Spleen (tissue), 11 donors: ENCODE measurements around the gene HPS4. TPM values are rescaled to one million over a fixed set of nuclear protein-coding genes. Genes with fewer than 3 reads are reported as not detected.

ENCODE experiments used
- DNase-seq: peaks from one replicate; pipeline ENCODE4 v3.0.0-alpha.2; 2020
- H3K27ac ChIP-seq, 8 donors: fragments of 200-600 bp; sonication (generic) in 7 of 8; 1 replicate in 4 of 8; 2 replicates in 4 of 8; pipeline versions ENCODE4 v1.5.0 to v1.8.0; 2016 to 2021; ENCODE audit warnings: inconsistent platforms in 4 of 8, mild to moderate bottlenecking in 4 of 8, moderate library complexity in 1 of 8
- H3K27me3 ChIP-seq, 7 donors: fragments of 200-600 bp; sonication (generic) in 6 of 7; replicated peaks in 1 of 7; 1 replicate in 4 of 7; 2 replicates in 3 of 7; pipeline versions ENCODE4 v1.5.0 to v1.8.0; 2016 to 2021; ENCODE audit warnings: inconsistent platforms in 3 of 7, mild to moderate bottlenecking in 1 of 7
- H3K36me3 ChIP-seq, 6 donors: fragments of 200-600 bp; sonication (generic) in 5 of 6; 1 replicate in 4 of 6; 2 replicates in 2 of 6; pipeline versions ENCODE4 v1.5.0 to v1.8.0; 2016 to 2021; ENCODE audit warnings: inconsistent platforms in 2 of 6
- H3K4me1 ChIP-seq, 6 donors: fragments of 200-600 bp; sonication (generic) in 5 of 6; 1 replicate in 3 of 6; 2 replicates in 3 of 6; pipeline versions ENCODE4 v1.5.0 to v1.8.0; 2016 to 2021; ENCODE audit warnings: inconsistent platforms in 3 of 6
- H3K4me3 ChIP-seq, 8 donors: fragments of 200-600 bp; sonication (generic) in 7 of 8; 1 replicate in 4 of 8; 2 replicates in 4 of 8; pipeline versions ENCODE4 v1.5.0 to v1.8.0; 2016 to 2021; ENCODE audit warnings: inconsistent platforms in 4 of 8, mild to moderate bottlenecking in 4 of 8, moderate library complexity in 2 of 8
- H3K9me3 ChIP-seq, 8 donors: fragments of 200-600 bp; sonication (generic) in 7 of 8; 1 replicate in 4 of 8; 2 replicates in 4 of 8; pipeline versions ENCODE4 v1.5.0 to v1.8.0; 2016 to 2021; ENCODE audit warnings: inconsistent platforms in 4 of 8
- POLR2A ChIP-seq, 3 donors: fragments of 450-650 bp; IDR thresholded peaks; one replicate each; pipeline ENCODE4 v1.5.1; 2017; ENCODE audit warnings: antibody characterized with exemption in 3 of 3, mild to moderate bottlenecking in 1 of 3
- POLR2AphosphoS5 ChIP-seq, 3 donors: sonication (generic); formaldehyde crosslinking; IDR thresholded peaks; one replicate each; pipeline ENCODE4 v1.5.1; 2017; ENCODE audit warnings: antibody characterized with exemption in 3 of 3
- WGBS, 5 donors: extraction: QIAGEN DNeasy Blood & Tissue Kit in 3 of 5; methylation state at CpG; one replicate each; pipeline versions ENCODE4 v1.1.5 to v1.1.7; 2013 to 2018; 5-methylcytosine and 5-hydroxymethylcytosine counted together
- intact Hi-C: fragments of 100-400 bp; cut with DNase I; formaldehyde crosslinking; loops from one replicate; pipeline ENCODE4 v1.15.0; 2023; ENCODE audit warnings: low total_unique reads
- polyA plus RNA-seq, 3 donors: library from polyadenylated mRNA; stranded (reverse); fragments of 200-250 nt; gene quantifications; one replicate each; pipeline ENCODE4 v1.2.1, GENCODE V29; 2013
- total RNA-seq, 7 donors: library from RNA; depleted of rRNA in 3 of 7; stranded (reverse); fragments of >200 nt in 3 of 7; fragmentation: NEBNext Ultra II Directional in 4 of 7; extraction: Animal tissue kit (Norgen Biotek cat#: 25700) in 4 of 7; gene quantifications; one replicate each; pipeline versions ENCODE4 v1.1.0 to v1.2.1, GENCODE V29; 2016 to 2021
- TF ChIP-seq, protein P1 (sequence below), 11 experiments: fragments of 200-600 bp in 7 of 11; fragments of 450-650 bp in 4 of 11; sonication (generic) in 4 of 11; IDR thresholded peaks in 8 of 11; conservative IDR thresholded peaks in 3 of 11; 1 replicate in 7 of 11; 2 replicates in 4 of 11; pipeline versions ENCODE4 v1.4.0 to v1.8.0; 2016 to 2021; ENCODE audit warnings: antibody characterized with exemption in 11 of 11, inconsistent platforms in 4 of 11, mild to moderate bottlenecking in 1 of 11
- donor health status: healthy with polysubstance abuse.
- donor health status: DM: no; HTN: no; CAD: no; lungs with moderate emphysema.
- donor health status: DM: no; HTN: no; CAD: no.
- donor health status: Bipolar disorder and iron deficiency.
- donor health status: healthy.
- donor health status: DM: no; HTN: no; CAD: no.
- donor health status: DM: yes; HTN: yes; CAD: no.

Gene HPS4
- total and polyA plus RNA-seq, 10 donors, result 15.2 to 56.6 (median 37.5) TPM

DNA sequence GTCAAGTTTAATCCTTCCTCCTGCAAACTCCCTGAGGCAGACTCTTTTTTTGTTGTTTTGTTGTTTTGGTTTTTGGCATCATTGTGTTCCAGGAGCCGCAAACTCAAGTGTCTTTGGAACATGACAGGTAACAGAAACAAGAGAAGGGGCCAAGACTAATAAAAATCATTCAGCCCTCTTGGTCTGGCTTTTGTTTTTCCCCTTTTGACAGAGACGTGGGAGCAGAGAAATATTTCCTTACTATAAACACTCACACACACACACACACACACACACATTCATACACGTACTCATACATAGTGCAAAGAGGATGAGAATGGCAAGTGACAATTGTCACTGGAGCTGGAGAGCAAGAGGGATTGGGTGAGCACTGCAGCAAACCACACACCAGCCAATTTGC, 65.0 kb downstream of the HPS4 start:
- Histone ChIP-seq H3K4me1 (no peaks in the 10 kb centered on the region), H3K4me3 (no peak overlapping the region), H3K36me3 (no peaks in the 10 kb centered on the region), H3K27ac (no peak overlapping the region), H3K27me3 (peaks cover 0 to 30% (median 0%) of the 10 kb centered on the region in 7 donors), H3K9me3 (peaks cover 0 to 16% (median 15%) of the 10 kb centered on the region in 8 donors)
- DNase-seq, result no peak
- WGBS, 5 donors, result 49 to 65% (median 59%) methylated on average over 3 of the region's 3 CpGs
- TF ChIP-seq, protein P1, sequence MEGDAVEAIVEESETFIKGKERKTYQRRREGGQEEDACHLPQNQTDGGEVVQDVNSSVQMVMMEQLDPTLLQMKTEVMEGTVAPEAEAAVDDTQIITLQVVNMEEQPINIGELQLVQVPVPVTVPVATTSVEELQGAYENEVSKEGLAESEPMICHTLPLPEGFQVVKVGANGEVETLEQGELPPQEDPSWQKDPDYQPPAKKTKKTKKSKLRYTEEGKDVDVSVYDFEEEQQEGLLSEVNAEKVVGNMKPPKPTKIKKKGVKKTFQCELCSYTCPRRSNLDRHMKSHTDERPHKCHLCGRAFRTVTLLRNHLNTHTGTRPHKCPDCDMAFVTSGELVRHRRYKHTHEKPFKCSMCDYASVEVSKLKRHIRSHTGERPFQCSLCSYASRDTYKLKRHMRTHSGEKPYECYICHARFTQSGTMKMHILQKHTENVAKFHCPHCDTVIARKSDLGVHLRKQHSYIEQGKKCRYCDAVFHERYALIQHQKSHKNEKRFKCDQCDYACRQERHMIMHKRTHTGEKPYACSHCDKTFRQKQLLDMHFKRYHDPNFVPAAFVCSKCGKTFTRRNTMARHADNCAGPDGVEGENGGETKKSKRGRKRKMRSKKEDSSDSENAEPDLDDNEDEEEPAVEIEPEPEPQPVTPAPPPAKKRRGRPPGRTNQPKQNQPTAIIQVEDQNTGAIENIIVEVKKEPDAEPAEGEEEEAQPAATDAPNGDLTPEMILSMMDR (IDR thresholded peaks at IDR 0.05 in 8 of 11, conservative IDR thresholded peaks at IDR 0.05 in 3 of 11), result no peak
- TF ChIP-seq POLR2AphosphoS5 (IDR thresholded peaks at IDR 0.05) (no peak), POLR2A (IDR thresholded peaks at IDR 0.05) (no peak)
- intact Hi-C loops, result no loop called here

DNA sequence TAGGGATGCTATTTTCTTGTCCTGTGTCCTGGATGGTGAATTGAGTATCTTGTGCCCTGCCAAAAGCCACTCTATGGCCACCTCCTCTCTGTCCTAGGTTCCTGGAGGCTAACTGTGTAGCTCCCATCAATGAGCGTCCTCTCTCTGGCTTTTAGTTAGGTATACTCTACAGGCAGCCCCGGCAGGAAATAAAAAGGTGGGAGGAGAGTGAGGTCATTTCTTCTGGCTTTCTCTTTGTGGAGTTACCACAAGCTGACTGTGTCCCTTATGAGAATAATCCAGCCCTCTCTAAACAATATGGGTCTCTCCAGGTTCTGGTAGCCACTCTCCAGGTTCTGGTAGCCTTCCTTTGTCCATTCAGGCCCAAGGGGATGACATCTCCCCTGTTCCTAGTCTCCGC, 66.2 kb downstream of the HPS4 start:
- Histone ChIP-seq H3K4me3 (no peak overlapping the region), H3K27me3 (peaks cover 0 to 33% (median 0%) of the 10 kb centered on the region in 7 donors), H3K36me3 (no peaks in the 10 kb centered on the region), H3K4me1 (no peaks in the 10 kb centered on the region), H3K27ac (no peak overlapping the region), H3K9me3 (peaks cover 0 to 4% (median 3%) of the 10 kb centered on the region in 8 donors)
- intact Hi-C loops, result no loop called here
- WGBS, 5 donors, result 73 to 93% (median 78%) methylated on average over 3 of the region's 3 CpGs
- no peak for DNase-seq
- TF ChIP-seq POLR2AphosphoS5 (IDR thresholded peaks at IDR 0.05) (no peak), POLR2A (IDR thresholded peaks at IDR 0.05) (no peak)
- TF ChIP-seq, protein P1 (IDR thresholded peaks at IDR 0.05 in 8 of 11, conservative IDR thresholded peaks at IDR 0.05 in 3 of 11), result no peak

GRCh38 chr22:26416670-26417276, 66.8 kb downstream of the HPS4 start:
- Histone ChIP-seq H3K27ac (no peak overlapping the region), H3K4me1 (no peaks in the 10 kb centered on the region), H3K27me3 (peaks cover 0 to 39% (median 0%) of the 10 kb centered on the region in 7 donors), H3K4me3 (no peak overlapping the region), H3K9me3 (no peaks in the 10 kb centered on the region), H3K36me3 (no peaks in the 10 kb centered on the region)
- TF ChIP-seq POLR2A (IDR thresholded peaks at IDR 0.05) (no peak), POLR2AphosphoS5 (IDR thresholded peaks at IDR 0.05) (no peak)
- TF ChIP-seq, protein P1 (IDR thresholded peaks at IDR 0.05 in 8 of 11, conservative IDR thresholded peaks at IDR 0.05 in 3 of 11), result no peak
- WGBS, 5 donors, result 77 to 79% (median 78%) methylated on average over 9 of the region's 9 CpGs
- intact Hi-C loops, result no loop called here
- no peak for DNase-seq

GRCh38 chr22:26416256-26416655, 67.3 kb downstream of the HPS4 start:
- 70 to 85% (median 78%) methylated on average over 4 of the region's 4 CpGs for WGBS, 5 donors
- Histone ChIP-seq H3K27me3 (peaks cover 0 to 41% (median 0%) of the 10 kb centered on the region in 7 donors), H3K27ac (no peak overlapping the region), H3K9me3 (no peaks in the 10 kb centered on the region), H3K36me3 (no peaks in the 10 kb centered on the region), H3K4me3 (no peak overlapping the region), H3K4me1 (no peaks in the 10 kb centered on the region)
- no peak for DNase-seq
- intact Hi-C loops, result no loop called here
- TF ChIP-seq, protein P1 (IDR thresholded peaks at IDR 0.05 in 8 of 11, conservative IDR thresholded peaks at IDR 0.05 in 3 of 11), result no peak
- no peak for TF ChIP-seq POLR2A (IDR thresholded peaks at IDR 0.05)
- no peak for TF ChIP-seq POLR2AphosphoS5 (IDR thresholded peaks at IDR 0.05)
